CD4-positive, alpha-beta T cell treated with Interleukin-6 at 100 ng/mL for 8 hours (primary cell): Measurements from ENCODE around the gene HOXA5.

Experiments used
- DNase-seq: peaks from one replicate; pipeline ENCODE4 v3.0.0-alpha.2; 2020; ENCODE audit warnings: mixed read lengths, low spot score

HOXA5 gene

GRCh38 chr7:27117887-27118491, 25.5 kb downstream of the HOXA5 start:
- DNase-seq: no peak

GRCh38 chr7:27116962-27117886, 26.3 kb downstream of the HOXA5 start:
- DNase-seq: no peak

GRCh38 chr7:27116031-27116961, 27.2 kb downstream of the HOXA5 start:
- DNase-seq: no peak

- no peak for DNase-seq
These were observed 28.1 kb downstream of the HOXA5 start for GRCh38 chr7:27115221-27116026.

- DNase-seq: no peak
These were observed 28.6 kb downstream of the HOXA5 start for GRCh38 chr7:27114881-27115220.

- DNase-seq: no peak
These were observed 29.3 kb downstream of the HOXA5 start for GRCh38 chr7:27113991-27114769.

GRCh38 chr7:27112955-27113949, 30.2 kb downstream of the HOXA5 start:
- DNase-seq: no peak

- no peak for DNase-seq
These were observed 31.1 kb downstream of the HOXA5 start for GRCh38 chr7:27112361-27112760.

- DNase-seq: no peak
These were observed 31.7 kb downstream of the HOXA5 start for GRCh38 chr7:27111751-27112277.

- no peak for DNase-seq
These were observed 32.3 kb downstream of the HOXA5 start for GRCh38 chr7:27111042-27111750.

GRCh38 chr7:27110186-27111031, 33.1 kb downstream of the HOXA5 start:
- DNase-seq: no peak

- DNase-seq: no peak
These were observed 33.9 kb downstream of the HOXA5 start for GRCh38 chr7:27109466-27110185.

GRCh38 chr7:27108390-27109127, 34.9 kb downstream of the HOXA5 start:
- DNase-seq: no peak

- DNase-seq: no peak
These were observed 35.8 kb downstream of the HOXA5 start for GRCh38 chr7:27107391-27108381.

- DNase-seq: no peak
These were observed 36.6 kb downstream of the HOXA5 start for GRCh38 chr7:27106901-27107240.
